GM12878 (cell line): ENCODE measurements around the gene NDUFV3. TPM values are rescaled to one million over a fixed set of nuclear protein-coding genes. Genes with fewer than 3 reads are reported as not detected.

Source experiments
- ATAC-seq: fragments of 200-7000 bp; cut with Tn5 transposase; 3 replicates; pipeline ENCODE4 v1.9.1; 2020; ENCODE audit warnings: mild to moderate bottlenecking, moderate library complexity
- BruUV-seq: library from RNA; stranded (reverse); fragments of 400-500 nt; replicated peaks from 2 replicates; lab custom pipeline; 2021; lab: Mats Ljungman, UMichigan
- CTCF ChIA-PET: fragments of 300-600 bp; sonication (Branson Sonifier 250); formaldehyde crosslinking; extraction: SDS; loops from one replicate; lab custom pipeline; 2021; ENCODE audit warnings: inconsistent platforms; lab: Yijun Ruan, JAX
- POLR2A ChIA-PET: fragments of 350-600 bp; formaldehyde crosslinking; extraction: SDS; loops from one replicate; lab custom pipeline; 2021; ENCODE audit warnings: inconsistent platforms; lab: Charles Lee
- RAD21 ChIA-PET: fragments of 300-600 bp; sonication (Branson Sonifier 250); formaldehyde crosslinking; loops from one replicate; lab custom pipeline; 2023; ENCODE audit warnings: antibody characterized with exemption; ENCODE audit not compliant: unreplicated experiment; lab: Charles Lee
- SMC1A ChIA-PET: fragments of 300-600 bp; sonication (Branson Sonifier 250); formaldehyde crosslinking; loops from one replicate; lab custom pipeline; 2023; ENCODE audit not compliant: unreplicated experiment, uncharacterized antibody; lab: Charles Lee
- DNase-seq: peaks from one replicate; pipeline ENCODE4 v3.0.0-alpha.2; 2011; ENCODE audit warnings: low read depth, low spot score
- FAIRE-seq: peaks from 3 replicates; lab custom pipeline; 2011; peaks lifted over from hg19 to GRCh38; lab: Jason Lieb, UNC
- H2AFZ ChIP-seq: 2 replicates; pipeline ENCODE4 v1.6.0; 2011; ENCODE audit warnings: low read depth, low read length, control low read depth; ENCODE audit not compliant: control insufficient read depth
- H3K27ac ChIP-seq: 2 replicates; pipeline ENCODE4 v1.5.1; 2011; ENCODE audit warnings: control low read depth; ENCODE audit not compliant: control insufficient read depth, insufficient read depth
- H3K27me3 ChIP-seq, 2 experiments: replicated peaks in 1 of 2; 2 replicates each; pipeline versions ENCODE4 v1.6.0 to v1.6.1; 2011; ENCODE audit warnings: low read length in 1 of 2; ENCODE audit not compliant: control insufficient read depth in 2 of 2, insufficient read depth in 2 of 2
- H3K36me3 ChIP-seq, 2 experiments: 2 replicates each; pipeline ENCODE4 v1.5.1; 2011; ENCODE audit warnings: low read length in 1 of 2; ENCODE audit not compliant: control insufficient read depth in 2 of 2, insufficient read depth in 2 of 2
- H3K4me1 ChIP-seq: 2 replicates; pipeline ENCODE4 v1.6.1; 2011; ENCODE audit warnings: mild to moderate bottlenecking, low read length, moderate library complexity, mixed read lengths; ENCODE audit not compliant: control insufficient read depth, insufficient read depth
- H3K4me2 ChIP-seq: 2 replicates; pipeline ENCODE4 v1.6.0; 2011; ENCODE audit warnings: control low read depth; ENCODE audit not compliant: control insufficient read depth, insufficient read depth
- H3K4me3 ChIP-seq: fragments of 200-600 bp; sonication (generic); 2 replicates; pipeline ENCODE4 v1.5.1; 2016
- H3K79me2 ChIP-seq: 2 replicates; pipeline ENCODE4 v1.6.0; 2011; ENCODE audit warnings: low read length; ENCODE audit not compliant: control insufficient read depth, insufficient read depth
- H3K9ac ChIP-seq: 2 replicates; pipeline ENCODE4 v1.8.0; 2011; ENCODE audit warnings: low read length, control low read depth, mixed read lengths; ENCODE audit not compliant: control insufficient read depth, insufficient read depth
- H3K9me3 ChIP-seq: replicated peaks from 3 replicates; pipeline ENCODE4 v1.5.1; 2011; ENCODE audit warnings: mild to moderate bottlenecking, low read length; ENCODE audit not compliant: control insufficient read depth, insufficient read depth
- H4K20me1 ChIP-seq: 2 replicates; pipeline ENCODE4 v1.6.0; 2011; ENCODE audit not compliant: control insufficient read depth, insufficient read depth
- CTCF ChIP-seq, 3 experiments: IDR thresholded peaks in 2 of 3; conservative IDR thresholded peaks in 1 of 3; 2 replicates each; pipeline ENCODE4 v1.5.1; 2011; ENCODE audit warnings: low read depth in 3 of 3, low read length in 3 of 3, mild to moderate bottlenecking in 3 of 3, control low read depth in 2 of 3, moderate library complexity in 2 of 3, inconsistent platforms in 1 of 3, mixed read lengths in 1 of 3; ENCODE audit not compliant: control insufficient read depth in 2 of 3, insufficient read depth in 1 of 3; ENCODE audit errors: extremely low read depth in 1 of 3
- FOS ChIP-seq: IDR thresholded peaks from 3 replicates; pipeline ENCODE4 v1.6.1; 2011; ENCODE audit warnings: borderline replicate concordance; ENCODE audit not compliant: insufficient read length; ENCODE audit errors: extremely low read depth
- IRF4 ChIP-seq: IDR thresholded peaks from 2 replicates; pipeline ENCODE4 v1.6.1; 2011; ENCODE audit warnings: low read depth, low read length
- NFYA ChIP-seq: IDR thresholded peaks from 2 replicates; pipeline ENCODE4 v1.6.1; 2011; ENCODE audit warnings: low read depth, mild to moderate bottlenecking, low read length, improper control_type of control experiment, borderline replicate concordance
- POLR2AphosphoS2 ChIP-seq: IDR thresholded peaks from 2 replicates; pipeline ENCODE4 v1.6.1; 2011; ENCODE audit warnings: low read depth, mild to moderate bottlenecking, low read length, improper control_type of control experiment, moderate library complexity
- RELA ChIP-seq: fragments of 450-650 bp; IDR thresholded peaks from 2 replicates; pipeline ENCODE4 v1.8.0; 2014; ENCODE audit warnings: borderline replicate concordance; ENCODE audit not compliant: partially characterized antibody
- YBX1 ChIP-seq: fragments of 450-650 bp; IDR thresholded peaks from 2 replicates; pipeline ENCODE4 v1.6.1; 2016; ENCODE audit warnings: antibody characterized with exemption
- ZNF622 ChIP-seq: fragments of 450-650 bp; IDR thresholded peaks from 2 replicates; pipeline ENCODE4 v1.6.1; 2017; ENCODE audit warnings: mild to moderate bottlenecking, inconsistent platforms
- WGBS: methylation state at CpG from one replicate; pipeline ENCODE4 v1.1.6; 2016; ENCODE audit warnings: low lambda C conversion rate; ENCODE audit not compliant: insufficient replicate concordance, insufficient coverage; ENCODE audit errors: missing lambda C conversion rate; 5-methylcytosine and 5-hydroxymethylcytosine counted together
- in situ Hi-C: fragments of 300-500 bp; cut with MboI; formaldehyde crosslinking; loops from 9 replicates; pipeline ENCODE4 v1.14.3; 2018; ENCODE audit warnings: mixed read lengths
- intact Hi-C: fragments of 100-400 bp; cut with micrococcal nuclease; formaldehyde crosslinking; loops from one replicate; pipeline ENCODE4 v1.14.2; 2022; ENCODE audit not compliant: unreplicated experiment
- polyA plus RNA-seq, 11 experiments: library from polyadenylated mRNA; depleted of rRNA in 4 of 11; unstranded in 6 of 11; stranded (reverse) in 5 of 11; fragments of >200 nt; fragmentation: Nextera tagmentation in 4 of 11; fragmentation: Illumina TruSeq in 1 of 11; extraction: Ambion mirVana in 4 of 11; extraction: Trizol in 1 of 11; gene quantifications; 1 replicate in 1 of 11; 2 replicates in 10 of 11; pipeline versions ENCODE4 v1.2.1 to v1.2.3, GENCODE V29; 2011 to 2016; ENCODE audit warnings: inconsistent platforms in 2 of 11, missing spikeins in 2 of 11, low read depth in 1 of 11
- total RNA-seq, 4 experiments: library from RNA; depleted of rRNA in 3 of 4; stranded (reverse); fragments of >200 nt in 3 of 4; fragmentation: Illumina TruSeq in 1 of 4; extraction: Trizol in 1 of 4; gene quantifications; 2 replicates each; pipeline versions ENCODE4 v1.2.1 to v1.2.3, GENCODE V29; 2013 to 2021
- TF ChIP-seq, protein P1 (sequence below): fragments of 450-650 bp; IDR thresholded peaks from 2 replicates; pipeline ENCODE4 v1.6.1; 2018; ENCODE audit warnings: borderline replicate concordance, mild to moderate bottlenecking; ENCODE audit not compliant: partially characterized antibody

Gene NDUFV3
- total and polyA plus RNA-seq, 10 of the 15 experiments (the other 5 are each of a cell fraction or from before 2014, with no cell fraction given): 7.0 to 44.7 (median 29.9) TPM

DNA sequence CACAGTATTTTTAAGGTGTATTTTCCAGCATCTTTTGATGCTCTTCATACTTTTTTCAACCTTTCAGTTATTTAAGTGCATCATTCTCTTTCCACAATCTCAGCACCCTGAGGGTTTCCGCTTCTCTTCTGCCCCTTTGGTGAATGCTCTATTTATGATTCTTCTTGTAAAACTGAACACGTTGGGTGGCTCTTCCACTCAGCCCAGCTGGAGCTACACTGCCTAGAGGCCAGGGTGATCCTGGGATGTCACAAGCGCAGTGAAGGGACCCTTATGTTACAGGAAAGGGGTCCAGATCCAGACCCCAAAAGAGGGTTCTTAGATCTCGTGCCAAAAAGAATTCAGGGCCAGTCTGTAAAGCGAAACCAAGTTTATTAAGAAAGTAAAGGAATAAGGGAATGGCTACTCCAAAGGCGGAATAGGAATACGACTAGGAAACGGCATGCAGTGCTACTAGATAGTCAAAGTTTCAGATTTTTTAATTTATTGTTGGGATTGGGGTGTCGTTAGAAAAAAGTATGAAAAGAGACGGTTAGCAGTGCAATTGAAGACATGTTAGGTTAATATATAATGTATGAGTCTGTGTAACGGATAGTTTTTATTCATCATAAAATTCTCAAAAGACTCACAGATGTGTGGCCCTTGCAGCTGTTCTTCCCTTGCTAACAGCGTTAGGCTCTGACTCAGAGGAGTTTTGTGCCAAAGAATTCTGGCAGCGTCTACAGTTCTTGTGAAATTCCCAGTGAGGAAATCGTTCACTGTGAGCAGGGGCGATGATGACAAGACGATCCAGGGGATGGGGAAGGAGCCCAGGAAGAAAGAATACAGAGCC is 46.7 kb downstream of the NDUFV3 start:
- no peak for ATAC-seq
- Histone ChIP-seq H3K9me3 (no peaks in the 10 kb centered on the region; the same call in 2 of the 3 replicates), H3K4me2 (no peak overlapping the region), H3K27ac (no peak overlapping the region), H3K79me2 (no peaks in the 10 kb centered on the region), H4K20me1 (no peaks in the 10 kb centered on the region), H2AFZ (no peak overlapping the region), H3K4me3 (no peak overlapping the region), H3K36me3 (no peaks in the 10 kb centered on the region), H3K27me3 (no peaks in the 10 kb centered on the region), H3K4me1 (peaks cover 11% of the 10 kb centered on the region), H3K9ac (no peak overlapping the region)
- in situ Hi-C loops (loop anchor here (10.0 kb wide), 1 partner anchor 715 kb away; the partner anchor contains the start of genes HSF2BP and RRP1B), intact Hi-C loops (no loop called here)
- FAIRE-seq: no peak
- no peak for TF ChIP-seq RELA
- TF ChIP-seq NFYA: no peak
- TF ChIP-seq IRF4: no peak
- no peak for TF ChIP-seq POLR2AphosphoS2
- TF ChIP-seq, protein P1, sequence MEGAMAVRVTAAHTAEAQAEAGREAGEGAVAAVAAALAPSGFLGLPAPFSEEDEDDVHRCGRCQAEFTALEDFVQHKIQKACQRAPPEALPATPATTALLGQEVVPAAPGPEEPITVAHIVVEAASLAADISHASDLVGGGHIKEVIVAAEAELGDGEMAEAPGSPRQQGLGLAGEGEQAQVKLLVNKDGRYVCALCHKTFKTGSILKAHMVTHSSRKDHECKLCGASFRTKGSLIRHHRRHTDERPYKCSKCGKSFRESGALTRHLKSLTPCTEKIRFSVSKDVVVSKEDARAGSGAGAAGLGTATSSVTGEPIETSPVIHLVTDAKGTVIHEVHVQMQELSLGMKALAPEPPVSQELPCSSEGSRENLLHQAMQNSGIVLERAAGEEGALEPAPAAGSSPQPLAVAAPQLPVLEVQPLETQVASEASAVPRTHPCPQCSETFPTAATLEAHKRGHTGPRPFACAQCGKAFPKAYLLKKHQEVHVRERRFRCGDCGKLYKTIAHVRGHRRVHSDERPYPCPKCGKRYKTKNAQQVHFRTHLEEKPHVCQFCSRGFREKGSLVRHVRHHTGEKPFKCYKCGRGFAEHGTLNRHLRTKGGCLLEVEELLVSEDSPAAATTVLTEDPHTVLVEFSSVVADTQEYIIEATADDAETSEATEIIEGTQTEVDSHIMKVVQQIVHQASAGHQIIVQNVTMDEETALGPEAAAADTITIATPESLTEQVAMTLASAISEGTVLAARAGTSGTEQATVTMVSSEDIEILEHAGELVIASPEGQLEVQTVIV: no peak
- TF ChIP-seq CTCF (IDR thresholded peaks at IDR 0.05 in 2 of 3, conservative IDR thresholded peaks at IDR 0.05 in 1 of 3; ENCODE audit: control insufficient read depth in 2 of 3, extremely low read depth in 1 of 3, insufficient read depth in 1 of 3, low read depth in 3 of 3, low read length in 3 of 3): no peak
- TF ChIP-seq FOS: no peak
- TF ChIP-seq ZNF622: no peak
- TF ChIP-seq YBX1: no peak
- ChIA-PET CTCF (no interaction called here), POLR2A (no interaction called here), RAD21 (no interaction called here), SMC1A (no interaction called here)
- no peak for DNase-seq
- BruUV-seq: no TSS peak
- WGBS: 74% methylated on average over 16 of the region's 16 CpGs
